ENCODE results near the gene CDO1.

DNA sequence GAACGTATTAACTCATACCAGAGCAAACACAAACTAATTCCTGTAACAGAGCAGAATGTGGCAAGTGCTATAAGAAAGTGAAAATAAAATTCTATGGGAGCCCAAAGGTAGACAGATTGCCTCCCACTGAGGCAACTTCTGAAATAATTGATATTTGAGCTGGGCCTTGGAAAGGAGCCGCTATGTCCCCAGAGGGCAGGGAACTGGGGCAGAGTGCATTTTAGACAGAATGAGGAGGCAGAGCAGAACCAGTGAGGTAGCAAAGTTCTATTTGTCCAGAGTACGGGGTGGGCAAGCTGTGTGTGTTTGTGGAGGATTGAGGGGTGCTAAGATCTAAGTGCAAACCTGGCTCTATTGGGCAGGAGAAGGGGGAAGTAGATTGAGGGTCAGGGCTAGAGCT is 19.8 kb downstream of the CDO1 start:
- TF ChIP-seq CREB1 (IDR thresholded peaks at IDR 0.05) (no peak), EZH2 (IDR thresholded peaks at IDR 0.05; ENCODE audit: low read depth, low read length, severe bottlenecking) (no peak), ASH2L (IDR thresholded peaks at IDR 0.05; ENCODE audit: low read length) (no peak), EP300 (IDR thresholded peaks at IDR 0.05; ENCODE audit: borderline replicate concordance in 1 of 2, low read depth in 2 of 2, low read length in 2 of 2) (no peak)
- TF ChIP-seq, protein P1, sequence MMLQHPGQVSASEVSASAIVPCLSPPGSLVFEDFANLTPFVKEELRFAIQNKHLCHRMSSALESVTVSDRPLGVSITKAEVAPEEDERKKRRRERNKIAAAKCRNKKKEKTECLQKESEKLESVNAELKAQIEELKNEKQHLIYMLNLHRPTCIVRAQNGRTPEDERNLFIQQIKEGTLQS (IDR thresholded peaks at IDR 0.05; ENCODE audit: insufficient read depth, low read depth, low read length), result no peak
